Measurements from ENCODE around the gene RRP12. TPM values are rescaled to one million over a fixed set of nuclear protein-coding genes. Genes with fewer than 3 reads are reported as not detected.
A peak's percentile ranks its signal among the peaks of the same experiment; 100 is the strongest.

RRP12 gene
- total and polyA plus RNA-seq, 12 donors = 13.3 to 56.9 (median 27.6) TPM

DNA sequence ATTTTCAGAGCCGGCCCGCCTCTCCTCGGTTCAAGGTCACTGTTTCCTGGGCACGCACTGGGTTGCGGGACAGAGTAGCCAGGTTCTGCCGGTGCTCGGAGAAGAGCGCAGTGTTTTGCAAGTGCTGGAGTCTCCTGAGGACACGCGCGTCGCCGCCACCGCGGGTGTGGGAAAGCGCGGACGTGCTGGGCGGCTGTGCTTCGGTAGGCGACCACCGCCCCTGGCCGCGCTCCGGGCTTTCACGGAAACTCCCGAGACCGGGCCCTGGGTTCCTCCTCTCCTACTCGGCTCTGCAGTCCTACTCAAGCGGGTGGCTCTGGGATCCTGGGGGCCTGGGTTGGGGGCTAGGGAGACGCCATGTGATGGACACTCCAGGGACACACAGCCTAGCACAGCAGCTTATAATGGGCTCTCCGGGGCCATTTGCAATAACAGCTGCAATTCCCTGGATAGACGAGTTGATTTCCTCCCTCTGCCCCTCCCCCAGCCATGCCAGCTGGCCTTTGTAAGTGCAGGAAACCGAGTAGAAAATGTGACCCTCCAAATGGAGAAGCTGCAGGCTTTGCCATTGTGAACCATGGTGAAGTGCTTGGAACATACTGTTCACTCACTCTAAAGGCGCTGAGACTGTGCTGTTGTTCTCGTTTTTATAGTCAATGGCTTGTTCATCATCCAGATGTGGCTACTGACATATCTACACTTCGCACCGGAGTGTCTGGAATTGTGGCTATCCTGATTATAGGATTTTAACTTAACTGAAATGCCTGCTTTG is 79.9 kb downstream of the RRP12 start:
- no peaks in the 10 kb centered on the region for H3K36me3 ChIP-seq (replicated peaks in 1 of 2)
- intact Hi-C loops (cut with DNase I) = no loop called here
- 21 to 33% (median 25%) methylated on average over 26 to 38 of the region's 38 CpGs for WGBS, 4 donors
- H3K27ac ChIP-seq = peak overlapping the region in 2 of 5 donors; percentile 97 to 98
- H3K27me3 ChIP-seq = no peaks in the 10 kb centered on the region
- DNase-seq = peak; percentile 38 to 78 (median 50)
- H3K4me1 ChIP-seq (replicated peaks in 1 of 2) = peaks cover 10 to 29% of the 10 kb centered on the region in 2 donors
- TF ChIP-seq POLR2A (IDR thresholded peaks at IDR 0.05) = no peak
- TF ChIP-seq, protein P1, sequence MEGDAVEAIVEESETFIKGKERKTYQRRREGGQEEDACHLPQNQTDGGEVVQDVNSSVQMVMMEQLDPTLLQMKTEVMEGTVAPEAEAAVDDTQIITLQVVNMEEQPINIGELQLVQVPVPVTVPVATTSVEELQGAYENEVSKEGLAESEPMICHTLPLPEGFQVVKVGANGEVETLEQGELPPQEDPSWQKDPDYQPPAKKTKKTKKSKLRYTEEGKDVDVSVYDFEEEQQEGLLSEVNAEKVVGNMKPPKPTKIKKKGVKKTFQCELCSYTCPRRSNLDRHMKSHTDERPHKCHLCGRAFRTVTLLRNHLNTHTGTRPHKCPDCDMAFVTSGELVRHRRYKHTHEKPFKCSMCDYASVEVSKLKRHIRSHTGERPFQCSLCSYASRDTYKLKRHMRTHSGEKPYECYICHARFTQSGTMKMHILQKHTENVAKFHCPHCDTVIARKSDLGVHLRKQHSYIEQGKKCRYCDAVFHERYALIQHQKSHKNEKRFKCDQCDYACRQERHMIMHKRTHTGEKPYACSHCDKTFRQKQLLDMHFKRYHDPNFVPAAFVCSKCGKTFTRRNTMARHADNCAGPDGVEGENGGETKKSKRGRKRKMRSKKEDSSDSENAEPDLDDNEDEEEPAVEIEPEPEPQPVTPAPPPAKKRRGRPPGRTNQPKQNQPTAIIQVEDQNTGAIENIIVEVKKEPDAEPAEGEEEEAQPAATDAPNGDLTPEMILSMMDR (IDR thresholded peaks at IDR 0.05) = no peak
- H3K4me3 ChIP-seq = peak overlapping the region in 2 of 4 donors; percentile 8 to 96
- H3K9me3 ChIP-seq (replicated peaks in 1 of 3) = no peaks in the 10 kb centered on the region

DNA sequence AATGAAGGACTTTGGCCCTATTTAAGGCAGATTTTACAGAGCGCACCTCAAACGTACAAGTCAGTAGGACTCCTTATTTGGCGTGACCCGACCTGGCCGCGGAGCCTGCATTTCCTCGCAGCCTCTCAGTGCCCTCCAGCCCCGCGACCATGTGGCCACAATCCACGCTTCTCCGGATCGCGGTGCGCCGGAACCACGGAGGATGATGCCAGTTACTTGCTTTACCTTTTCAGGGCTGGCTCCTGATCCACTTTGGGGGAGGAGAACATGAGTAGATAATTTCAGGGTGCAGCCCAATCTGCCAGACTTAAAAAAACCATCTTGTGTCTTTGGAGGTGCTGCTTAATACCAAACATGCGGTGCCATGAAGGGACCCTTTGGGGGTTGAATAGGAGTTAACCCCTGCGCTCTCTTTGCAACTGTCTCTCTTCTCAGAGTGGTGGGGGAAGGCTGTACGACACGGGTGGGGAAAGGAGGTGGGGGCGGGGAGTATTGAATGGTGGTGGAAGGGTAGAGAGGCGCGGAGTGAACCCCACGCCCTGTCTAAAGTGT is 80.6 kb downstream of the RRP12 start:
- TF ChIP-seq POLR2A (IDR thresholded peaks at IDR 0.05) = no peak
- TF ChIP-seq, protein P1 (IDR thresholded peaks at IDR 0.05) = no peak
- Histone ChIP-seq H3K4me1 (replicated peaks in 1 of 2) (peaks cover 10 to 29% of the 10 kb centered on the region in 2 donors), H3K9me3 (replicated peaks in 1 of 3) (no peaks in the 10 kb centered on the region), H3K27me3 (no peaks in the 10 kb centered on the region), H3K4me3 (peak overlapping the region in 3 of 4 donors; percentile 8 to 96 (median 33)), H3K36me3 (replicated peaks in 1 of 2) (no peaks in the 10 kb centered on the region), H3K27ac (peak overlapping the region; percentile 65 to 98 (median 95))
- intact Hi-C loops (cut with DNase I) = no loop called here
- peak in 5 of 7 donors; percentile 16 to 58 (median 32) for DNase-seq
- WGBS, 4 donors = 12 to 37% (median 22%) methylated on average over 9 to 24 of the region's 24 CpGs

DNA sequence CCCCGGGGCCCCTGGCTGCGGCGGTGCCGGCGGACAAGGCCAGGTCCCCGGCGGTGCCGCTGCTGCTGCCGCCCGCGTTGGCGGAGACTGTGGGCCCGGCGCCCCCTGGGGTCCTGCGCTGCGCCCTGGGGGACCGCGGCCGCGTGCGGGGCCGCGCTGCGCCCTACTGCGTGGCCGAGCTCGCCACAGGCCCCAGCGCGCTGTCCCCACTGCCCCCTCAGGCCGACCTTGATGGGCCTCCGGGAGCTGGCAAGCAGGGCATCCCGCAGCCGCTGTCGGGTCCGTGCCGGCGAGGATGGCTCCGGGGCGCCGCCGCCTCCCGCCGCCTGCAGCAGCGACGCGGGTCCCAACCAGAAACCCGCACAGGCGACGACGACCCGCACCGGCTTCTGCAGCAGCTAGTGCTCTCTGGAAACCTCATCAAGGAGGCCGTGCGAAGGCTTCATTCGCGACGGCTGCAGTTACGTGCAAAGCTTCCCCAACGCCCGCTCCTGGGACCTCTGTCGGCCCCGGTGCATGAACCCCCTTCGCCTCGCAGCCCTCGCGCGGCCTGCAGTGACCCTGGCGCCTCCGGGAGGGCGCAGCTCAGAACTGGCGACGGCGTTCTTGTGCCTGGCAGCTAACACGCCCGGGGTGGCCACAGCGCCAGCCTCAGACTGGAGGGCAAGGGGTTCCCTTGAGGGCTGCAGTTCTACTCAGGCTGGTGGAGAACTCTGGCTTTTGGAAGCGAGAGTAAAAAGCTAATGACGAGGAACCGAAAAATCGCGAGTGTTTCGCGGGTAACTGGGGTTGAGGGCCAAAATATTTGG is 81.3 kb downstream of the RRP12 start:
- Histone ChIP-seq H3K4me3 (peak overlapping the region in 3 of 4 donors; percentile 41 to 96 (median 42)), H3K9me3 (replicated peaks in 1 of 3) (no peaks in the 10 kb centered on the region), H3K36me3 (replicated peaks in 1 of 2) (no peaks in the 10 kb centered on the region), H3K27me3 (no peaks in the 10 kb centered on the region), H3K4me1 (replicated peaks in 1 of 2) (peaks cover 10 to 29% of the 10 kb centered on the region in 2 donors), H3K27ac (peak overlapping the region; percentile 93 to 98 (median 97))
- intact Hi-C loops (cut with DNase I) = loop anchor here in 1 of 2 donors (2.0 kb wide), 1 partner anchor 13 kb away; no protein-coding TSS in a partner anchor
- WGBS, 4 donors = 1 to 2% (median 1%) methylated on average over 15 to 83 of the region's 83 CpGs
- peak; percentile 51 to 72 (median 57) for DNase-seq
- TF ChIP-seq POLR2A (IDR thresholded peaks at IDR 0.05) = peak in 1 of 2 donors; percentile 44
- TF ChIP-seq, protein P1 (IDR thresholded peaks at IDR 0.05) = no peak
